UCSD-AML1 (cell line): ENCODE measurements around the gene C11orf24.
"Not testable (repeated sequence)": the region's sequence is repeated elsewhere in the genome, so short reads cannot be mapped to it uniquely, and the experiment has no call there.

Source experiments
- DNase-seq: peaks from one replicate; lab custom pipeline; 2025; ENCODE audit not compliant: unreplicated experiment; lab: John Stamatoyannopoulos, UW

The C11orf24 gene

GRCh38 chr11:68299517-68299879 lies 27.7 kb upstream of the C11orf24 start:
- not testable (repeated sequence) for DNase-seq

GRCh38 chr11:68298659-68299516 lies 27.1 kb upstream of the C11orf24 start:
- DNase-seq: no peak

GRCh38 chr11:68297812-68298658 lies 26.3 kb upstream of the C11orf24 start:
- DNase-seq: peak; percentile 83

- DNase-seq: no peak
Measured at GRCh38 chr11:68297494-68297811, 25.7 kb upstream of the C11orf24 start.

- no peak for DNase-seq
Measured at GRCh38 chr11:68297052-68297378, 25.2 kb upstream of the C11orf24 start.

GRCh38 chr11:68296344-68297051 lies 24.7 kb upstream of the C11orf24 start:
- DNase-seq: no peak

GRCh38 chr11:68295940-68296339 lies 24.2 kb upstream of the C11orf24 start:
- DNase-seq: no peak

- no peak for DNase-seq
Measured at GRCh38 chr11:68295271-68295670, 23.5 kb upstream of the C11orf24 start.

- DNase-seq: no peak
Measured at GRCh38 chr11:68293708-68294107, 21.9 kb upstream of the C11orf24 start.

- no peak for DNase-seq
Measured at GRCh38 chr11:68289456-68289855, 17.7 kb upstream of the C11orf24 start.

GRCh38 chr11:68287419-68287818 lies 15.6 kb upstream of the C11orf24 start:
- DNase-seq: no peak

- not testable (repeated sequence) for DNase-seq
Measured at GRCh38 chr11:68284588-68284987, 12.8 kb upstream of the C11orf24 start.

GRCh38 chr11:68282861-68283230 lies 11.1 kb upstream of the C11orf24 start:
- no peak for DNase-seq

GRCh38 chr11:68282141-68282860 lies 10.5 kb upstream of the C11orf24 start:
- DNase-seq: peak; percentile 49

GRCh38 chr11:68279676-68280075 lies 7.9 kb upstream of the C11orf24 start:
- no peak for DNase-seq

- no peak for DNase-seq
Measured at GRCh38 chr11:68276861-68277260, 5.1 kb upstream of the C11orf24 start.

- no peak for DNase-seq
Measured at GRCh38 chr11:68275721-68276507, 4.1 kb upstream of the C11orf24 start.

- DNase-seq: no peak
Measured at GRCh38 chr11:68274306-68274705, 2.5 kb upstream of the C11orf24 start.

- no peak for DNase-seq
Measured at GRCh38 chr11:68273026-68273738, 1.4 kb upstream of the C11orf24 start.
